Fibroblast of lung (primary cell): ENCODE measurements around the gene PPIL6. TPM values are rescaled to one million over a fixed set of nuclear protein-coding genes. Genes with fewer than 3 reads are reported as not detected.

Experiments
- DNase-seq, 2 donors: peaks; one replicate each; pipeline versions ENCODE4 v3.0.0 to v3.0.0-alpha.2; 2010; ENCODE audit warnings: low read depth in 2 of 2
- H2AFZ ChIP-seq: 2 replicates; pipeline ENCODE4 v1.5.1; 2012; ENCODE audit warnings: low read length, control low read depth, inconsistent platforms
- H3K27ac ChIP-seq: 2 replicates; pipeline ENCODE4 v1.5.1; 2011; ENCODE audit warnings: low read length, control low read depth; ENCODE audit not compliant: insufficient read depth
- H3K27me3 ChIP-seq: 2 replicates; pipeline ENCODE4 v1.5.1; 2011; ENCODE audit warnings: mild to moderate bottlenecking, low read length; ENCODE audit not compliant: control insufficient read depth, insufficient read depth
- H3K36me3 ChIP-seq: 2 replicates; pipeline ENCODE4 v1.5.1; 2011; ENCODE audit warnings: low read length; ENCODE audit not compliant: control insufficient read depth, insufficient read depth
- H3K4me1 ChIP-seq: 2 replicates; pipeline ENCODE4 v1.5.1; 2011; ENCODE audit warnings: low read length; ENCODE audit not compliant: control insufficient read depth, insufficient read depth; ENCODE audit errors: extremely low read depth
- H3K4me2 ChIP-seq: 2 replicates; pipeline ENCODE4 v1.5.1; 2011; ENCODE audit warnings: low read length, control low read depth; ENCODE audit not compliant: insufficient read depth; ENCODE audit errors: extremely low read depth
- H3K4me3 ChIP-seq, 4 experiments: fragments of 200-600 bp in 1 of 4; sonication (generic) in 1 of 4; replicated peaks in 1 of 4; 2 replicates each; pipeline ENCODE4 v1.5.1; 2011 to 2016; ENCODE audit warnings: low read length in 4 of 4, low read depth in 3 of 4, mild to moderate bottlenecking in 3 of 4, control low read depth in 2 of 4, inconsistent platforms in 1 of 4, mixed read lengths in 1 of 4; ENCODE audit not compliant: insufficient read depth in 1 of 4; ENCODE audit errors: control extremely low read depth in 1 of 4
- H3K79me2 ChIP-seq: 2 replicates; pipeline ENCODE4 v1.5.1; 2012; ENCODE audit warnings: mild to moderate bottlenecking, low read length, inconsistent platforms; ENCODE audit not compliant: control insufficient read depth, insufficient read depth
- H3K9ac ChIP-seq: 2 replicates; pipeline ENCODE4 v1.5.1; 2011; ENCODE audit warnings: mild to moderate bottlenecking, low read length, control low read depth; ENCODE audit not compliant: insufficient read depth
- H3K9me3 ChIP-seq: 2 replicates; pipeline ENCODE4 v1.5.1; 2012; ENCODE audit warnings: low read depth, low read length; ENCODE audit not compliant: control insufficient read depth, insufficient read depth
- H4K20me1 ChIP-seq: 2 replicates; pipeline ENCODE4 v1.5.1; 2011; ENCODE audit warnings: low read length; ENCODE audit not compliant: control insufficient read depth, insufficient read depth; ENCODE audit errors: extremely low read depth
- EZH2 ChIP-seq: IDR thresholded peaks from 2 replicates; pipeline ENCODE4 v1.5.1; 2012; ENCODE audit warnings: low read length, control low read depth, mild to moderate bottlenecking; ENCODE audit errors: missing control alignments
- polyA plus RNA-seq, 2 donors: library from polyadenylated mRNA; depleted of rRNA in 1 of 2; stranded (reverse) in 1 of 2; unstranded in 1 of 2; fragments of >200 nt; gene quantifications; 2 replicates each; pipeline ENCODE4 v1.2.1, GENCODE V29; 2011 to 2012; ENCODE audit warnings: missing spikeins in 1 of 2
- total RNA-seq: library from RNA; depleted of rRNA; stranded (reverse); fragments of >200 nt; gene quantifications from 2 replicates; pipeline ENCODE4 v1.2.1, GENCODE V29; 2014
- TF ChIP-seq, protein P1 (sequence below), 2 donors: IDR thresholded peaks in 1 of 2; conservative IDR thresholded peaks in 1 of 2; 1 replicate in 1 of 2; 2 replicates in 1 of 2; pipeline ENCODE4 v1.5.1; 2011 to 2012; ENCODE audit warnings: low read length in 2 of 2, control low read depth in 1 of 2, inconsistent platforms in 1 of 2, low read depth in 1 of 2, mild to moderate bottlenecking in 1 of 2

Gene PPIL6
- total and polyA plus RNA-seq, 2 donors (not counting 1 experiment from before 2014, with no cell fraction given) = 0.78 to 5.0 TPM

DNA sequence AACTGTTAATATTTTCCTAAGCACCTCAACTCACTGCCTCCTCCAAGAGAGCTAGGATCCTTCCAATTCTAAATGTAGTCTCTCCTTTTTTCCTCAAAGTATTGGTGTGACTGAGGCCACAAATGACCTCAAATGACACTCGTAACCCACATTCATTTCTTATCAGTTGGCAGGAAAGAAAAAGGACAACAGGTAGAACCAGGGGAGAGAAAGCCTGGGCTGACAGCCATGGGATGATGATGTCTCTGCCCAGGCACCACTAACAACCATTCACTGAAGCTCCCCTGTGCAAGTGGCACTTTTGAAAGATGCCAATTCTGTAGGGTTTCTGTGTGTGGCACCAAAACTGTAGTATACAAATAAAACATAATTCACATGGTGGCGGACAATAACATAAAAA, 35.2 kb upstream of the PPIL6 start:
- no peak for DNase-seq
- H3K4me1 ChIP-seq = peaks cover 6% of the 10 kb centered on the region
- H3K9me3 ChIP-seq = no peaks in the 10 kb centered on the region
- H3K36me3 ChIP-seq = peaks cover 15% of the 10 kb centered on the region
- peaks cover 19% of the 10 kb centered on the region for H3K79me2 ChIP-seq
- no peak overlapping the region for H3K4me3 ChIP-seq
- TF ChIP-seq EZH2 = no peak
- TF ChIP-seq, protein P1, sequence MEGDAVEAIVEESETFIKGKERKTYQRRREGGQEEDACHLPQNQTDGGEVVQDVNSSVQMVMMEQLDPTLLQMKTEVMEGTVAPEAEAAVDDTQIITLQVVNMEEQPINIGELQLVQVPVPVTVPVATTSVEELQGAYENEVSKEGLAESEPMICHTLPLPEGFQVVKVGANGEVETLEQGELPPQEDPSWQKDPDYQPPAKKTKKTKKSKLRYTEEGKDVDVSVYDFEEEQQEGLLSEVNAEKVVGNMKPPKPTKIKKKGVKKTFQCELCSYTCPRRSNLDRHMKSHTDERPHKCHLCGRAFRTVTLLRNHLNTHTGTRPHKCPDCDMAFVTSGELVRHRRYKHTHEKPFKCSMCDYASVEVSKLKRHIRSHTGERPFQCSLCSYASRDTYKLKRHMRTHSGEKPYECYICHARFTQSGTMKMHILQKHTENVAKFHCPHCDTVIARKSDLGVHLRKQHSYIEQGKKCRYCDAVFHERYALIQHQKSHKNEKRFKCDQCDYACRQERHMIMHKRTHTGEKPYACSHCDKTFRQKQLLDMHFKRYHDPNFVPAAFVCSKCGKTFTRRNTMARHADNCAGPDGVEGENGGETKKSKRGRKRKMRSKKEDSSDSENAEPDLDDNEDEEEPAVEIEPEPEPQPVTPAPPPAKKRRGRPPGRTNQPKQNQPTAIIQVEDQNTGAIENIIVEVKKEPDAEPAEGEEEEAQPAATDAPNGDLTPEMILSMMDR (conservative IDR thresholded peaks at IDR 0.05 in 1 of 2, IDR thresholded peaks at IDR 0.05 in 1 of 2; ENCODE audit: low read depth in 1 of 2, low read length in 2 of 2) = no peak
- no peak overlapping the region for H2AFZ ChIP-seq
- no peaks in the 10 kb centered on the region for H3K27me3 ChIP-seq
- no peak overlapping the region for H3K4me2 ChIP-seq
- no peak overlapping the region for H3K27ac ChIP-seq
- no peak overlapping the region for H3K9ac ChIP-seq
- H4K20me1 ChIP-seq = no peaks in the 10 kb centered on the region

DNA sequence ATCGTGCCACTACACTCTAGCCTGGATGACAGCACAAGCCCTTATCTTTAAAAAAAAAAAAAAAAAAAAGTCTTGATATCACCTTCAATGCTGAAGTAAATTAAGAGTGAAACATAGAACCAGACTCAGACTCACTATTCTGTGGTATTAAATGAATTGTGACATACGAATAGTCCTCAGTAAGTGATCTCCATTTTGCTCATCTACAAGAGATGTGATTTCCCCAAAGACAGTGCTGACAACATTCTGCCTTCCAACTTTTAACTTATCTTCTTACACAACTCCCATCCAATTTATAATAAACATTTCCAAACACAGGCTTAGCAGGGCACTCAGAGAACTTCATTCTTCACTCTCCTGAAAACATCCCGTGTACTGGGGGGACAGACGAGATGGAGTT, 34.6 kb upstream of the PPIL6 start:
- no peak overlapping the region for H3K4me2 ChIP-seq
- peaks cover 6% of the 10 kb centered on the region for H3K4me1 ChIP-seq
- no peaks in the 10 kb centered on the region for H4K20me1 ChIP-seq
- no peak overlapping the region for H3K4me3 ChIP-seq
- H2AFZ ChIP-seq = no peak overlapping the region
- no peak overlapping the region for H3K27ac ChIP-seq
- H3K9ac ChIP-seq = no peak overlapping the region
- H3K79me2 ChIP-seq = peaks cover 14% of the 10 kb centered on the region
- no peak for DNase-seq
- H3K27me3 ChIP-seq = no peaks in the 10 kb centered on the region
- no peaks in the 10 kb centered on the region for H3K9me3 ChIP-seq
- TF ChIP-seq, protein P1 (conservative IDR thresholded peaks at IDR 0.05 in 1 of 2, IDR thresholded peaks at IDR 0.05 in 1 of 2; ENCODE audit: low read depth in 1 of 2, low read length in 2 of 2) = no peak
- no peak for TF ChIP-seq EZH2
- H3K36me3 ChIP-seq = peaks cover 15% of the 10 kb centered on the region

DNA sequence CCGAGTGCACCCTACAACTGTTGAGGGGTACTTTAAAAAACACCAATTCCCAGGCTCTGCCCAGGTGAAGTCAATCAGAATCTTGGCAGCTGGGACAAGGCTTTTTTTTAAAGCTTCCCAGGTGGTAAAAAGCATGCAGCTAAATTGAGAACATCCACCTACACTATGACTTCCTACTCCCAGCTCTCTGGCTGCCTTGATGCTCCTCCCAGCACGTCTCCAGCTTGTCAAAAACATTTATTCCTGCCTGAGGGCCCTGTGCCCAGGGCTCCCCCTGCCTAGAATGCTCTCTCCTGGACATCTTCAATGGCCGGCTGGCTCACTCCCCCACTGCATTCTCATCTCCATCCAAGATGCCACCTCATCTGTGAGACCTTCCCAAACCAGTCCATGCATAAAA, 32.7 kb upstream of the PPIL6 start:
- no peaks in the 10 kb centered on the region for H3K4me1 ChIP-seq
- peaks cover 4% of the 10 kb centered on the region for H3K79me2 ChIP-seq
- no peak for TF ChIP-seq EZH2
- no peak overlapping the region for H3K4me3 ChIP-seq
- no peak for DNase-seq
- H4K20me1 ChIP-seq = no peaks in the 10 kb centered on the region
- no peak overlapping the region for H3K27ac ChIP-seq
- H3K36me3 ChIP-seq = peaks cover 18% of the 10 kb centered on the region
- no peak overlapping the region for H3K9ac ChIP-seq
- no peak overlapping the region for H2AFZ ChIP-seq
- no peaks in the 10 kb centered on the region for H3K27me3 ChIP-seq
- H3K4me2 ChIP-seq = no peak overlapping the region
- no peaks in the 10 kb centered on the region for H3K9me3 ChIP-seq
